Measurements from ENCODE around the gene GP2. TPM values are rescaled to one million over a fixed set of nuclear protein-coding genes. Genes with fewer than 3 reads are reported as not detected.

The GP2 gene
- polyA plus RNA-seq, 3 donors, result not detected

GRCh38 chr16:20347666-20348364 lies 20.5 kb upstream of the GP2 start:
- Histone ChIP-seq H2AFZ (ENCODE audit: insufficient read depth, low read depth, low read length, poor library complexity, severe bottlenecking) (no peak overlapping the region), H3K4me1 (ENCODE audit: control insufficient read depth in 1 of 2, insufficient read depth in 2 of 2, low read length in 2 of 2) (no peaks in the 10 kb centered on the region), H3K4me2 (replicated peaks; ENCODE audit: extremely low read depth, low read length, poor library complexity, severe bottlenecking) (no peak overlapping the region), H3K27me3 (ENCODE audit: control insufficient read depth in 2 of 2, insufficient read depth in 2 of 2, low read length in 2 of 2) (no peaks in the 10 kb centered on the region), H3K79me2 (ENCODE audit: insufficient read depth, low read length) (no peaks in the 10 kb centered on the region), H3K36me3 (replicated peaks in 1 of 2; ENCODE audit: control insufficient read depth in 1 of 2, insufficient read depth in 2 of 2, low read length in 2 of 2) (no peaks in the 10 kb centered on the region), H4K20me1 (ENCODE audit: insufficient read depth, low read length) (no peaks in the 10 kb centered on the region), H3K27ac (ENCODE audit: low read depth in 1 of 2, low read length in 2 of 2) (no peak overlapping the region), H3K4me3 (replicated peaks in 1 of 3; ENCODE audit: low read depth in 2 of 3, low read length in 3 of 3) (no peak overlapping the region), H3K9ac (ENCODE audit: insufficient read depth, low read length, poor library complexity, severe bottlenecking) (no peak overlapping the region), H3K9me3 (replicated peaks in 1 of 2; ENCODE audit: control insufficient read depth in 1 of 2, insufficient read depth in 1 of 2, low read length in 2 of 2) (no peaks in the 10 kb centered on the region)
- intact Hi-C loops (cut with micrococcal nuclease), result no loop called here
- WGBS (ENCODE audit: insufficient coverage), result 60% methylated on average over 10 of the region's 12 CpGs
- no peak for DNase-seq
- Mint-ChIP-seq H3K36me3 (no peaks in the 10 kb centered on the region), H3K27me3 (ENCODE audit: low read depth in 3 of 3) (peaks cover 4 to 15% (median 4%) of the 10 kb centered on the region in 3 donors), H3K27ac (no peak overlapping the region), H3K4me1 (no peaks in the 10 kb centered on the region), H3K9me3 (peaks cover 0 to 2% (median 0%) of the 10 kb centered on the region in 7 donors), H3K4me3 (no peak overlapping the region)
- no peak for TF ChIP-seq CTCF (IDR thresholded peaks at IDR 0.05)

GRCh38 chr16:20344611-20345010 lies 17.3 kb upstream of the GP2 start:
- no peak for TF ChIP-seq CTCF (IDR thresholded peaks at IDR 0.05)
- Mint-ChIP-seq H3K36me3 (no peaks in the 10 kb centered on the region), H3K27me3 (ENCODE audit: low read depth in 3 of 3) (peaks cover 0 to 9% (median 3%) of the 10 kb centered on the region in 3 donors), H3K4me3 (no peak overlapping the region), H3K27ac (no peak overlapping the region), H3K4me1 (no peaks in the 10 kb centered on the region), H3K9me3 (peaks cover 0 to 2% (median 0%) of the 10 kb centered on the region in 7 donors)
- Histone ChIP-seq H3K79me2 (ENCODE audit: insufficient read depth, low read length) (no peaks in the 10 kb centered on the region), H3K36me3 (replicated peaks in 1 of 2; ENCODE audit: control insufficient read depth in 1 of 2, insufficient read depth in 2 of 2, low read length in 2 of 2) (no peaks in the 10 kb centered on the region), H3K9me3 (replicated peaks in 1 of 2; ENCODE audit: control insufficient read depth in 1 of 2, insufficient read depth in 1 of 2, low read length in 2 of 2) (no peaks in the 10 kb centered on the region), H3K4me1 (ENCODE audit: control insufficient read depth in 1 of 2, insufficient read depth in 2 of 2, low read length in 2 of 2) (no peaks in the 10 kb centered on the region), H3K27me3 (ENCODE audit: control insufficient read depth in 2 of 2, insufficient read depth in 2 of 2, low read length in 2 of 2) (no peaks in the 10 kb centered on the region), H3K4me3 (replicated peaks in 1 of 3; ENCODE audit: low read depth in 2 of 3, low read length in 3 of 3) (no peak overlapping the region), H2AFZ (ENCODE audit: insufficient read depth, low read depth, low read length, poor library complexity, severe bottlenecking) (no peak overlapping the region), H3K4me2 (replicated peaks; ENCODE audit: extremely low read depth, low read length, poor library complexity, severe bottlenecking) (no peak overlapping the region), H3K27ac (ENCODE audit: low read depth in 1 of 2, low read length in 2 of 2) (no peak overlapping the region), H4K20me1 (ENCODE audit: insufficient read depth, low read length) (no peaks in the 10 kb centered on the region), H3K9ac (ENCODE audit: insufficient read depth, low read length, poor library complexity, severe bottlenecking) (no peak overlapping the region)
- 87% methylated on average over 4 of the region's 5 CpGs for whole genome bisulfite sequencing (ENCODE audit: insufficient coverage)
- peak in 1 of 3 donors; percentile 7 for DNase-seq
- intact Hi-C loops (cut with micrococcal nuclease), result no loop called here
